HG03039 (cell line): ENCODE results near the gene USP16.

Source experiments
- ATAC-seq: cut with Tn5 transposase; IDR thresholded peaks from one replicate; pipeline ENCODE4 v1.9.1; 2021; ENCODE audit warnings: mild to moderate bottlenecking, moderate library complexity; ENCODE audit not compliant: unreplicated experiment

Gene USP16

DNA sequence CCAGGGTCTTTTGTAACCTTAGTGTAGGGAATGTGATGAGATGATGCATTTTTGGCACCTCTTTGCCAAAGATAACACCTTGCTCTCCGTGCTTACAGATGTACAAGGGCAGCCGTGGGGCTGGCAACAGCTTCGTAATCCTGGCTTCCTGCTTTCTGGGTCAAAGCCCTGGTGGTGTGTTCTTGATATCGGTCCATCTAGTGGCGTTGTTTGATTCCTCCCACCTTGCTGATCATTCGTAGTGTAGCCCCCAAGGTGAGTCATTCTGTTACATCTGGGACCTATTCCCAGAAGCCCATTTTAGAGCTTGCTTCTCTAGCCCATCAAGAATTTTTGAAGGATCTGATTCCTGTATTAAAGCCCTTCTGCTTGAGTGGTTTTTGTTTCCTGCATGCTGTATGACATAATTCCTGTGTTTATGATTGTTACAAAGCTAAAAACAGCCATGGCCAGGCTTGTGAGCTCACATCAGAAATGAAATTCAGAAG, 56.0 kb downstream of the USP16 start:
- no peak for ATAC-seq

DNA sequence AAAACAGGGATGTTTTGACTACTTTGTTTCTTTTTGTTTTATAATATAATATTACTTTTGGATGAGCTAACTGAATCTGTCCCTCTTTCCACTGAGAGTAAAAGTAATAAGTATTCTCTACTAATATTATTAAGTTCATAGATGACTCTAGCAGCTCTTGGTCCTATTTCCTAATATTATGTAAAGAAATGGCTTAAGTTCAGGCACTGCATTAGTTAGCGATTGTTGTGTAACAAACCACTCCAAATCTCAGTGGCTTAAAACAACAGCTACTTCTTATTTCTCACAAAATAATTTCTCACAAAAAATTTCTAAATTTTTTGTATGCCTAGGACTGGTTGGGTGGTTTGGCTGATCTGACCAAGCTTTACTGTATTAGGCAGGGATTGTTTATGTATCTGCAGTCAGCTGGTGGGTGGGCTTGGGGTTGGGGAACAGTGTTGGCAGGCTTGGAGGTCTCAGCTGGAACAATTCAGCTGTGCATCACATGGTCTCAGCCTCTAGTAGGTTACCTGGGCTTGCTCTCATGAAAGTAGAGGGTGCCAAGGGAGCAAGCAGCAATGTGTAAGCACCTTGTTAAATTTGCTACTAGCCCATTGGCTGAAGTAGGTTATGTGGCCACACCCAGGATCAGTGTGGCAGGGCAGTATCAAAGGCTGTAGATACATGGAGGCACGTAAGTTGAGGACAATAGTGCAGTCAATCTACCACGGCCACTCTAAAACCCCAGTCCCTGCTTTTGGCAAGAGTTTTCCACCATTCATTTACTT, 57.8 kb downstream of the USP16 start:
- no peak for ATAC-seq

DNA sequence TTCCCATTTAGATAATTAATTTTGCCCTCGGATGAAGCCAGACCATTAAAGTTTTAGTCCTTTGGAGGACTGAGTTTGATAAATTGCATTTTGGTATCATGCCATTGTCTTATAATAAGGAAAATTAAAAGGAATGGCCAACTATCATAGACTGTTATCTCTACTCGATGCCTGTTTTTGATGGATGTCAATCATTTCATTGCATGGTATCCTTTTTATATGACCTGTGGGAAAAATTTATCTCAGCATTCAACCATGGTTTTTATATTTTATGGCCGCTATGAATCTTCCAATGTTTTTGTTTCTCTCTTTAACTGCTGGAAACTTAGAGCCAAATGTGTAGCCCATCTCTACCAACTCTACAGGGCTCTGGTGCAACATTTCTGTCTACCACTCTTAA, 58.8 kb downstream of the USP16 start:
- no peak for ATAC-seq

DNA sequence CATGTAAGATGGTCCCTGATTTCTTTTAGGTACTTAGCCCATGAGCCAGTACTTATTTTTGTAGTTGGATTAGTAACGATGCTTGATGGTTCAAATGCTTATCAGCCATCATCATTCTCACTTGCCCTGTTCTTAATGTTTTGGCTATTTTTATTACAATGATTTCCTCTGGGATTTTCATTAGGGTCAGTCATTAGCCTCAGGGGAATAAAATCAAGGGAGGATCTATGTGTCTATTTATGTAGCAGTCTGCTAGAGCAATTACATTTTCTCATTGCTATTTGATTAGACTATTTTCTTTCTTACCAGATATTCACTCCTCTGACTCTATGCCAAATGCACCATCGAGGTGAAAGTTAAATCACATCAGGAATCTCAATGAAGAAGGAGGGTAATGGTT, 59.9 kb downstream of the USP16 start:
- no peak for ATAC-seq

DNA sequence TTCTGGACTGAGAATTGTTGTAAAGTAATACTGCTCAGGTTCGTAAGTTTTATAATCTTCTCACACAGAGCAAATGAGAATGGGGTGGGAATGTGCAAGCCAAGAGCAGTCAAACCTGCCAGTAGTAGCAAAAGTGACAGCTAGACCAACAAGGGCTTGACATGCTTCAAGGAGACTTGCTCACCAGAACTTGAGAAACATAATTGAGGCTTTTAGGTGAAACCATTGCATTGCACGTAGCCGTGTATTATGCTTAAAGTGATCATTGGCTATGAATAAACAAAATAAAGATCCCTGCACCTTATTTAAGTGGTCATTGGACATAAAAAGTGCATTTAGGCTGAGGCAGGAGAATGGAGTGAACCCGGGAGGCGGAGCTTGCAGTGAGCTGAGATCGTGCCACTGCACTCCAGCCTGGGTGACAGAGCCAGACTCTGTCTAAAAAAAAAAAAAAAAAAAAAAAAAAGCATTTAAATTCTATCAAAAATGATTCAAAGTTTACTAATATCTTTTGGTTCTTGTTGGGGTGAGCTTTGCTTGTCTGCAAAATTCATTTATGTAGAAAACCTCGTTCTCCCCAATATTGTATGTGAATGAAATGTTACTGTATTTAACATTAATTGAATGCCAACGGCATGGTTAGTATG, 60.8 kb downstream of the USP16 start:
- ATAC-seq: no peak

DNA sequence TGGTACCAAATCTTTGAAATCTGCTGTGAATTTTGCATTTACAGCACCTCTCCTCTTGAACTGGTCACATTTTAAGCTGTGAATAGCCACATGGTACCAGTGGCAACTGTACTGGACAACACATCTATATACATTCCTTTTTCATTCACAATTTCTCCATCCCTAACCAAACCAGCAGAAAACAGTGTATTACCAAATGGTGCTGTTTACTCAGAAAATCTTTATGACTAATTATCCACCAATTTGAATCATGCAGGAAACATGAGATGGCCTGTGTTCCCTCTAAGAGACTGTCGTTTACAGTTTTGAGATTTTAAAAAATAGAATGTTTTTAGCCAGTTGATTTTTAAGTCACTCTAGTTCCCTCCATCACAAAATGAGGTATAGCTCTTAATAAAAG, 66.6 kb downstream of the USP16 start:
- no peak for ATAC-seq

DNA sequence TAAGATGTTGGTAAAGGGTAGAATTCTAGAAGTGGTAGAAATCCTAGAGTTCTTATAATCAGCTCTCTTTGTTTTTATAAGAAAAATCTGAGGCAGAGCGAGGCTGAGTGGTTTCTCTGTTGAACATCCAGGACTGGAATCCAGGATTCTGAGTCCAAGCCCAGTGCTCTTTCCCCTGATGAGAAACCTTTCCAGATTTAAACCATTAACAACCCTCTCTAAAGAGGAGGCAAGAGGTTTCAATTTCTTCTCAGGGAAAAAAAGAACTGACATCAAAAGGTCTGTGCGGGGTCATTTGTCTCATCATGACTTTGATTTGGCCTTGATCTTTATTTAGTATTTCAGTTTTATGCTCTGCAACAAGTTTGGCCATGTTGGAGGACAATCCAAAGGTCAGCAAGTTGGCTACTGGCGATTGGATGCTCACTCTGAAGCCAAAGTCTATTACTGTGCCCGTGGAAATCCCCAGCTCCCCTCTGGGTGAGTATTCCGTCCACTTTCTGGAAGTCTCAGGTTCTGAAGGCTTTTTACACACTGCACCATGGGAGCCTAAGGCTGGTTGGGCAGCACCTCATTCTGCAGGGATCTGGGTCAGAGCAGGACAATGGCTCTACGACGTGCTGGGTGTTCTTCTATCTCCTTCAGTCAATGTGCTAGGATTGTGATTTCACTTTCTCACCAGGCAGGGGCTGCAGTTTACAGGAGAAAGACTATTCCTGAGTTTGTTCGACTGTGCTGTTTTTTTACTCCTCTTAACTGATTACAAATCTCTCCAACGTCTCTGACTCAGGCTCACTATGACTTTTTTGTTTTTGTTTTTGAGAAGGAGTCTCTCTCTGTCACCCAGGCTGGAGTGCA, 67.9 kb downstream of the USP16 start:
- no peak for ATAC-seq

DNA sequence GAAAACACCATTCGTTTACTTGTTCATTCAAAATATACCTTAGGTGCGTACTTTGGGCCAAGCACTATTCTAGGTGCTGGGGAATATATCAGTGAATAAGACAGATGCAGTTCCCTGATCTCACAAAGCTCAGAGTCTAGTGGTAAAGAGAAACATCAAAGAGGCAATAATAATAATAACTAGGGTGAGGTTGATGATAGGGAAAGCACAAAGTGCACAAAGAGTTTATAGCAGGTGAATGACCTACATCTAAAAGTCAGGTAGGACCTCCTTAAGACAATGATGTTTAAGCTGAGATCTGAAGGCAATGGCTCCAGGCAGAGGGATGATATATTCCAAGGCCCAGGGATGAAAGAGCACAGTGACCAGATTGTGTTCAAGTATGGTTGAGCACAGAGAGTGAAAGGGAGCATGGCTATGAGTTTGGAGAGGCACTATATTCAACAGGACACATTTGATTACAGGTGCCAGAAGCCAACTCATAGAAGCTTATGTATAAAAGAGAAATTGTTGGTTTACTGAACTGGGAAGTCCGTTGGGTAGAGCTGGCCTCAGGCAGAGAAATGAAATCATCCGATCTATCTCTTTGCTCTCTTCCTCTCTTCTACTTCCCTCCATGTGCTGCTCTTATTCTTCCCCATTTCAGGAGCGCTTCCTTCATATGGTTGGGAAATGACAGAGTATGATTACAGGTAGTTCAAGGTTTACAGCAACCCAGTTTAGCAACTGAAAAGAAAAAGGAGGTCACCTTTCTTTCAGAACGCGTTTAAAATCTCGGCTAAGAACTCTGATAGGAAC, 71.9 kb downstream of the USP16 start:
- ATAC-seq: no peak

DNA sequence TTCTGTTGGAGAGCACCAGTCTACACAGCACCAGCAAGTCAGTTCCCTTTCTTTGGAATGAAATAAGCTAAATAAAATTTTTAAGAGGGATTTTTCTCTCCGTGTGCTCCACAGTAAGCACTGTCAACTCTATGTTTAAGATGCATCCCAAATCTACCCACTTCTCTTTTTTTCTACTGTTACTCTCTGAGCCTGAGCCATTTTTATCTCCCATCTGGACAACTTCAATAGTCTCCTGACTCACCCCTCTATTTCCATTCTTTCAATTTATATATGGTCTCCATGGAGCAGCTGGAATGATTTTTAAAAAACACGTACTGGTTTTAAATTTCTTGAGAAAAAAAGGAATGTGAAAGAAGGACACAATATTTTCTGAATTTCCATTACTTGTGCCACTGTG, 73.7 kb downstream of the USP16 start:
- ATAC-seq: no peak

DNA sequence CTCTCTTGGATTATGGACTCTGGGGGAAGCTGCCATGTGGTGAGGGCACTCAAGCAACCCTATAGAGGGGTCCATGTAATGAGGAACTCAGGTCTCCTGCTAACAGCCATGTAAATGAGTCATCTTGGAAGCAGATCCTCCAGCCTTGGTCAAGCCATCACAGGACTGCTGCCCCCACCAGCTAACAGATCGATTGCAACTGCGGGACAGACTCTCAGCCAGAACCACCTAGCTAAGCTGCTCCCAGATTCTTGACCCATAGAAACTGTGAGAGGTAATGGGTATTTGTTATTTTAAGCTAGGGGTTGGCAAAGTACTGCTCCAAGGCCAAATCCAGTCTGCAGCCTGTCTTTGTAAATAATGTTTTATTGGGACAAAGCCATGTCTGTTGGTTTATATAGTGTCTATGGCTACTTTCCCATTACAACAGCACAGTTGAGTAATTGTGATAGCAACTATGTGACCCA, 78.4 kb downstream of the USP16 start:
- ATAC-seq: no peak
